K562 (cell line): ENCODE results near the gene HPCAL1. TPM values are rescaled to one million over a fixed set of nuclear protein-coding genes. Genes with fewer than 3 reads are reported as not detected.

ENCODE experiments used
- ATAC-seq: fragments of 200-7000 bp; cut with Tn5 transposase; 3 replicates; pipeline ENCODE4 v1.9.1; 2020; ENCODE audit warnings: moderate library complexity
- BruUV-seq: library from RNA; stranded (reverse); fragments of 400-500 nt; replicated peaks from 2 replicates; lab custom pipeline; 2021; lab: Mats Ljungman, UMichigan
- CTCF ChIA-PET: fragments of 300-600 bp; formaldehyde crosslinking; extraction: SDS; loops from one replicate; lab custom pipeline; 2021; ENCODE audit warnings: low intra/inter-chr PET ratio; lab: Yijun Ruan, JAX
- POLR2A ChIA-PET: fragments of 300-600, 350-650 bp; sonication (Branson Sonifier 250); formaldehyde crosslinking; extraction: SDS; loops from one replicate; lab custom pipeline; 2021; ENCODE audit warnings: antibody characterized with exemption, inconsistent platforms; lab: Yijun Ruan, JAX
- DNase-seq, 4 experiments: peaks; one replicate each; pipeline versions ENCODE4 v3.0.0 to v3.0.0-alpha.2; 2011 to 2018; ENCODE audit warnings: low spot score in 3 of 4, mixed read lengths in 3 of 4; ENCODE audit errors: extremely low read depth in 1 of 4
- FAIRE-seq: peaks from 2 replicates; lab custom pipeline; 2011; peaks lifted over from hg19 to GRCh38; lab: Jason Lieb, UNC
- H2AFZ ChIP-seq: 2 replicates; pipeline ENCODE4 v1.6.0; 2011; ENCODE audit warnings: low read depth, low read length, control low read depth, inconsistent platforms
- H3K27ac ChIP-seq: fragments of 200-600 bp; 3 replicates; pipeline ENCODE4 v1.8.0; 2011; ENCODE audit warnings: low read depth, mild to moderate bottlenecking, control low read depth, inconsistent platforms, low read length, moderate library complexity, mixed read lengths; ENCODE audit errors: extremely low read depth
- H3K27me3 ChIP-seq, 2 experiments: fragments of 300-600 bp in 1 of 2; 2 replicates in 1 of 2; 3 replicates in 1 of 2; pipeline versions ENCODE4 v1.6.0 to v1.8.0; 2011; ENCODE audit warnings: inconsistent platforms in 2 of 2, low read length in 2 of 2, mild to moderate bottlenecking in 1 of 2, mixed read lengths in 1 of 2, moderate library complexity in 1 of 2; ENCODE audit not compliant: control insufficient read depth in 2 of 2, insufficient read depth in 2 of 2
- H3K36me3 ChIP-seq: fragments of 300-600 bp; 3 replicates; pipeline ENCODE4 v1.8.0; 2011; ENCODE audit warnings: mild to moderate bottlenecking, low read length, inconsistent platforms; ENCODE audit not compliant: control insufficient read depth, insufficient read depth
- H3K4me1 ChIP-seq, 2 experiments: fragments of 200-600 bp in 1 of 2; replicated peaks in 1 of 2; 2 replicates in 1 of 2; 3 replicates in 1 of 2; pipeline versions ENCODE4 v1.5.1 to v1.8.0; 2011; ENCODE audit warnings: inconsistent platforms in 2 of 2, low read length in 2 of 2, mild to moderate bottlenecking in 1 of 2, mixed read lengths in 1 of 2, moderate library complexity in 1 of 2; ENCODE audit not compliant: control insufficient read depth in 2 of 2, insufficient read depth in 2 of 2
- H3K4me2 ChIP-seq: 2 replicates; pipeline ENCODE4 v1.6.1; 2011; ENCODE audit warnings: low read length, control low read depth, inconsistent platforms, mixed read lengths; ENCODE audit not compliant: insufficient read depth
- H3K4me3 ChIP-seq: fragments of 200-600 bp; sonication (generic), shearing (Covaris generic); 2 replicates; pipeline ENCODE4 v1.5.1; 2016; ENCODE audit warnings: control low read depth, inconsistent platforms
- H3K79me2 ChIP-seq: fragments of 200-600 bp; 3 replicates; pipeline ENCODE4 v1.8.0; 2011; ENCODE audit warnings: low read length, inconsistent platforms; ENCODE audit not compliant: control insufficient read depth, insufficient read depth
- H3K9ac ChIP-seq, 2 experiments: 2 replicates each; pipeline versions ENCODE4 v1.6.0 to v1.6.1; 2011; ENCODE audit warnings: low read depth in 2 of 2, low read length in 2 of 2, control low read depth in 1 of 2, inconsistent platforms in 1 of 2, mild to moderate bottlenecking in 1 of 2, mixed read lengths in 1 of 2; ENCODE audit not compliant: insufficient read depth in 1 of 2
- H3K9me1 ChIP-seq: one replicate; pipeline ENCODE4 v1.6.0; 2011; ENCODE audit warnings: inconsistent platforms, mild to moderate bottlenecking, low read length, moderate library complexity; ENCODE audit not compliant: control insufficient read depth, insufficient read depth
- H3K9me3 ChIP-seq: replicated peaks from 2 replicates; pipeline ENCODE4 v1.5.1; 2011; ENCODE audit warnings: low read depth, low read length, inconsistent platforms; ENCODE audit not compliant: control insufficient read depth, insufficient read depth
- H4K20me1 ChIP-seq: replicated peaks from 2 replicates; pipeline ENCODE4 v1.6.1; 2011; ENCODE audit warnings: low read length, inconsistent platforms, mixed read lengths; ENCODE audit not compliant: control insufficient read depth, insufficient read depth
- CTCF ChIP-seq, 3 experiments: IDR thresholded peaks in 2 of 3; conservative IDR thresholded peaks in 1 of 3; 2 replicates each; pipeline ENCODE4 v1.5.1; 2011 to 2012; ENCODE audit warnings: low read length in 3 of 3, mild to moderate bottlenecking in 3 of 3, control low read depth in 2 of 3, improper control_type of control experiment in 1 of 3, inconsistent platforms in 1 of 3, low read depth in 1 of 3, mixed read lengths in 1 of 3, moderate library complexity in 1 of 3; ENCODE audit not compliant: insufficient read depth in 2 of 3
- MCM5 ChIP-seq: fragments of 450-650 bp; IDR thresholded peaks from 2 replicates; pipeline ENCODE4 v1.6.1; 2016; ENCODE audit warnings: low read depth
- NFIC ChIP-seq: fragments of 450-650 bp; IDR thresholded peaks from 2 replicates; pipeline ENCODE4 v1.6.1; 2017; ENCODE audit warnings: mild to moderate bottlenecking, inconsistent platforms
- TAF7 ChIP-seq: fragments of 450-650 bp; IDR thresholded peaks from 2 replicates; pipeline ENCODE4 v1.6.1; 2016; ENCODE audit warnings: missing genetic modification characterization, missing compliant biosample characterization
- ZBTB33 ChIP-seq: sonication (generic); formaldehyde crosslinking; IDR thresholded peaks from 2 replicates; pipeline ENCODE4 v1.8.1; 2023; ENCODE audit warnings: mild to moderate bottlenecking, missing genetic modification reagents
- WGBS: fragments of 100-300 bp; shearing (Covaris generic); methylation state at CpG from one replicate; pipeline ENCODE4 v1.1.6; 2016; ENCODE audit warnings: low coverage, mixed read lengths; ENCODE audit not compliant: insufficient coverage; ENCODE audit errors: missing lambda C conversion rate; 5-methylcytosine and 5-hydroxymethylcytosine counted together
- in situ Hi-C: fragments of 300-500 bp; cut with MboI; formaldehyde crosslinking; loops from 4 replicates; pipeline ENCODE4 v1.15.0; 2018; ENCODE audit warnings: inconsistent platforms, mixed read lengths
- intact Hi-C: fragments of 100-400 bp; cut with micrococcal nuclease; formaldehyde crosslinking; loops from 2 replicates; pipeline ENCODE4 v1.14.2; 2022
- polyA plus RNA-seq, 8 experiments: library from polyadenylated mRNA; depleted of rRNA in 4 of 8; stranded (reverse) in 5 of 8; unstranded in 3 of 8; fragments of >200 nt; fragmentation: Nextera tagmentation in 2 of 8; fragmentation: Illumina TruSeq in 1 of 8; extraction: Ambion mirVana in 2 of 8; extraction: Trizol in 1 of 8; gene quantifications; 2 replicates each; pipeline versions ENCODE4 v1.2.1 to v1.2.3, GENCODE V29; 2011 to 2014; ENCODE audit warnings: inconsistent platforms in 1 of 8, missing spikeins in 1 of 8
- total RNA-seq, 7 experiments: library from RNA; depleted of rRNA in 6 of 7; stranded (reverse); fragments of >200 nt in 6 of 7; fragmentation: Illumina TruSeq in 2 of 7; extraction: Trizol in 2 of 7; gene quantifications; 2 replicates each; pipeline versions ENCODE4 v1.2.1 to v1.2.3, GENCODE V29; 2011 to 2021; ENCODE audit warnings: low replicate concordance in 1 of 7

Gene HPCAL1
- total and polyA plus RNA-seq, 9 of the 15 experiments (the other 6 are each of a cell fraction or from before 2014, with no cell fraction given), result 2.7 to 65.5 (median 23.9) TPM

GRCh38 chr2:10267551-10268465 is 34.9 kb upstream of the HPCAL1 start:
- Histone ChIP-seq H3K79me2 (no peaks in the 10 kb centered on the region), H3K36me3 (no peaks in the 10 kb centered on the region), H3K4me2 (no peak overlapping the region), H3K9me3 (no peaks in the 10 kb centered on the region), H2AFZ (no peak overlapping the region), H3K9ac (0 out of 4 replicates have a peak overlapping the region, but pooled peaks of 1 of the 2 experiments have one; percentile 11), H3K9me1 (no peaks in the 10 kb centered on the region), H3K27ac (no peak overlapping the region), H4K20me1 (no peaks in the 10 kb centered on the region), H3K4me1 (peaks cover 12 to 39% of the 10 kb centered on the region in 2 experiments; a peak in 4 of 5 replicates), H3K4me3 (no peak overlapping the region), H3K27me3 (no peaks in the 10 kb centered on the region)
- no TSS peak for BruUV-seq
- intact Hi-C loops (no loop called here), in situ Hi-C loops (loop anchor here (25.0 kb wide), 1 partner anchor 144 kb away; no protein-coding TSS in a partner anchor)
- 52% methylated on average over 25 of the region's 34 CpGs for WGBS
- FAIRE-seq, result peak; percentile 29
- ChIA-PET CTCF (interaction anchor here (0.6 kb wide), 1 partner anchor 143 kb away, joined by 3 read pairs; no protein-coding TSS in a partner anchor), POLR2A (interaction anchor here (0.6 to 0.8 kb wide), 2 partner anchors 41 to 171 kb away, joined by 3 to 4 read pairs; no protein-coding TSS in a partner anchor)
- no peak for DNase-seq
- TF ChIP-seq NFIC (peak; percentile 61), CTCF (IDR thresholded peaks at IDR 0.05 in 2 of 3, conservative IDR thresholded peaks at IDR 0.05 in 1 of 3; ENCODE audit: insufficient read depth in 2 of 3, low read depth in 1 of 3, low read length in 3 of 3) (peak in 2 of 3 experiments; percentile 29 to 36; a peak in 3 of 6 replicates), MCM5 (no peak), ZBTB33 (CRISPR knock-in tag) (0 out of 2 replicates have a peak, but pooled peaks have one; percentile 34), TAF7 (tag) (no peak)
- no peak for ATAC-seq
